ENCODE measurements around the gene CDC25A. TPM values are rescaled to one million over a fixed set of nuclear protein-coding genes. Genes with fewer than 3 reads are reported as not detected.

The CDC25A gene
- total and polyA plus RNA-seq, 2 of the 13 experiments (the other 11 are each of a cell fraction or from before 2014, with no cell fraction given): 7.9 to 45.4 TPM

GRCh38 chr3:48225587-48225986 is 37.4 kb upstream of the CDC25A start:
- Histone ChIP-seq H4K20me1 (ENCODE audit: insufficient read depth, low read length) (no peaks in the 10 kb centered on the region), H3K9me3 (ENCODE audit: low read length) (no peaks in the 10 kb centered on the region), H3K4me3 (replicated peaks in 1 of 3; ENCODE audit: insufficient read depth in 1 of 3, low read depth in 2 of 3, low read length in 3 of 3) (no peak overlapping the region), H3K4me1 (ENCODE audit: insufficient read depth, low read length) (peaks cover 43% of the 10 kb centered on the region), H3K9ac (ENCODE audit: insufficient read depth, low read depth, low read length) (no peak overlapping the region), H3K27ac (ENCODE audit: extremely low read length, insufficient read depth, low read length) (no peak overlapping the region), H3K4me2 (ENCODE audit: low read depth, low read length) (no peak overlapping the region), H3K36me3 (replicated peaks in 1 of 2; ENCODE audit: control insufficient read depth in 1 of 2, insufficient read depth in 2 of 2, low read length in 2 of 2) (no peaks in the 10 kb centered on the region), H2AFZ (ENCODE audit: low read length) (no peak overlapping the region), H3K27me3 (ENCODE audit: control insufficient read depth in 1 of 2, insufficient read depth in 2 of 2, low read length in 2 of 2) (peaks cover 0 to 4% of the 10 kb centered on the region in 2 experiments; a peak in 2 of 5 replicates), H3K79me2 (ENCODE audit: insufficient read depth, low read length) (no peaks in the 10 kb centered on the region)
- ATAC-seq: no peak
- in situ Hi-C loops (cut with HindIII; ENCODE audit: extremely low pct_ligation_motif_present, low pct_unique_long_range_greater_than_20kb) (no loop called here), intact Hi-C loops (cut with micrococcal nuclease; ENCODE audit: unreplicated experiment) (no loop called here)
- FAIRE-seq: no peak
- TF ChIP-seq FOXK2 (IDR thresholded peaks at IDR 0.05) (no peak), ZZZ3 (CRISPR knock-in tag; IDR thresholded peaks at IDR 0.05; ENCODE audit: borderline replicate concordance) (no peak), RFX3 (CRISPR knock-in tag; IDR thresholded peaks at IDR 0.05) (no peak), ZNF724P (CRISPR knock-in tag; IDR thresholded peaks at IDR 0.05; ENCODE audit: borderline replicate concordance) (no peak), ZNF589 (CRISPR knock-in tag; conservative IDR thresholded peaks at IDR 0.05) (no peak), ATRX (CRISPR knock-in tag; IDR thresholded peaks at IDR 0.05; ENCODE audit: borderline replicate concordance) (no peak), KMT2A (CRISPR knock-in tag; IDR thresholded peaks at IDR 0.05) (no peak), TRAFD1 (CRISPR knock-in tag; IDR thresholded peaks at IDR 0.05; ENCODE audit: borderline replicate concordance) (no peak), TMF1 (CRISPR knock-in tag; IDR thresholded peaks at IDR 0.05; ENCODE audit: low read depth) (no peak)
- ChIA-PET POLR2A (no interaction called here), CTCF (ENCODE audit: low intra/inter-chr PET ratio, low total read pairs) (no interaction called here)
- 69% methylated on average over 3 of the region's 3 CpGs for WGBS (ENCODE audit: low lambda C conversion rate)
- BruUV-seq (replicated peaks): no TSS peak
- DNase-seq (ENCODE audit: low spot score): no peak
